ENCODE measurements around the gene AGTPBP1.
A peak's percentile ranks its signal among the peaks of the same experiment; 100 is the strongest.

Gene AGTPBP1

GRCh38 chr9:85559526-85559925 lies 182.2 kb downstream of the AGTPBP1 start:
- H3K36me3 ChIP-seq = peaks cover 33% of the 10 kb centered on the region
- H3K27ac ChIP-seq = no peak overlapping the region
- no peak overlapping the region for H3K4me3 ChIP-seq (ENCODE audit: low read depth in 1 of 2, low read length in 1 of 2)
- no peaks in the 10 kb centered on the region for H3K9me3 ChIP-seq
- TF ChIP-seq CTCF (IDR thresholded peaks at IDR 0.05) = no peak
- peaks cover 6 to 8% of the 10 kb centered on the region in 2 experiments for H3K4me1 ChIP-seq (ENCODE audit: control insufficient read depth in 1 of 2, insufficient read depth in 1 of 2, low read depth in 1 of 2, low read length in 1 of 2)
- no peaks in the 10 kb centered on the region for H3K27me3 ChIP-seq

GRCh38 chr9:85554349-85554748 lies 187.4 kb downstream of the AGTPBP1 start:
- Histone ChIP-seq H3K27ac (peak overlapping the region; percentile 41), H3K9me3 (no peaks in the 10 kb centered on the region), H3K27me3 (no peaks in the 10 kb centered on the region), H3K36me3 (peaks cover 37% of the 10 kb centered on the region), H3K4me3 (ENCODE audit: low read depth in 1 of 2, low read length in 1 of 2) (no peak overlapping the region), H3K4me1 (ENCODE audit: control insufficient read depth in 1 of 2, insufficient read depth in 1 of 2, low read depth in 1 of 2, low read length in 1 of 2) (peaks cover 15 to 25% of the 10 kb centered on the region in 2 experiments)
- TF ChIP-seq CTCF (IDR thresholded peaks at IDR 0.05) = no peak

- Histone ChIP-seq H3K4me3 (ENCODE audit: low read depth in 1 of 2, low read length in 1 of 2) (no peak overlapping the region), H3K4me1 (ENCODE audit: control insufficient read depth in 1 of 2, insufficient read depth in 1 of 2, low read depth in 1 of 2, low read length in 1 of 2) (peaks cover 20 to 34% of the 10 kb centered on the region in 2 experiments), H3K9me3 (no peaks in the 10 kb centered on the region), H3K27me3 (no peaks in the 10 kb centered on the region), H3K27ac (peak overlapping the region; percentile 19), H3K36me3 (peaks cover 39% of the 10 kb centered on the region)
- TF ChIP-seq CTCF (IDR thresholded peaks at IDR 0.05) = no peak
Measured at GRCh38 chr9:85553475-85553874, 188.3 kb downstream of the AGTPBP1 start.

- Histone ChIP-seq H3K4me1 (ENCODE audit: control insufficient read depth in 1 of 2, insufficient read depth in 1 of 2, low read depth in 1 of 2, low read length in 1 of 2) (peaks cover 17 to 33% of the 10 kb centered on the region in 2 experiments), H3K27me3 (no peaks in the 10 kb centered on the region), H3K27ac (peak overlapping the region; percentile 41), H3K9me3 (no peaks in the 10 kb centered on the region), H3K4me3 (ENCODE audit: low read depth in 1 of 2, low read length in 1 of 2) (no peak overlapping the region), H3K36me3 (peaks cover 17% of the 10 kb centered on the region)
- TF ChIP-seq CTCF (IDR thresholded peaks at IDR 0.05) = no peak
Measured at GRCh38 chr9:85547599-85547998, 194.2 kb downstream of the AGTPBP1 start.

- Histone ChIP-seq H3K4me3 (ENCODE audit: low read depth in 1 of 2, low read length in 1 of 2) (no peak overlapping the region), H3K36me3 (no peaks in the 10 kb centered on the region), H3K4me1 (ENCODE audit: control insufficient read depth in 1 of 2, insufficient read depth in 1 of 2, low read depth in 1 of 2, low read length in 1 of 2) (peaks cover 20 to 29% of the 10 kb centered on the region in 2 experiments), H3K27ac (no peak overlapping the region), H3K27me3 (no peaks in the 10 kb centered on the region), H3K9me3 (no peaks in the 10 kb centered on the region)
- no peak for TF ChIP-seq CTCF (IDR thresholded peaks at IDR 0.05)
Measured at GRCh38 chr9:85543196-85543595, 198.6 kb downstream of the AGTPBP1 start.

GRCh38 chr9:85541876-85542275 lies 199.9 kb downstream of the AGTPBP1 start:
- Histone ChIP-seq H3K27me3 (no peaks in the 10 kb centered on the region), H3K27ac (no peak overlapping the region), H3K4me1 (ENCODE audit: control insufficient read depth in 1 of 2, insufficient read depth in 1 of 2, low read depth in 1 of 2, low read length in 1 of 2) (peaks cover 27 to 30% of the 10 kb centered on the region in 2 experiments), H3K9me3 (no peaks in the 10 kb centered on the region), H3K36me3 (no peaks in the 10 kb centered on the region), H3K4me3 (ENCODE audit: low read depth in 1 of 2, low read length in 1 of 2) (no peak overlapping the region)
- TF ChIP-seq CTCF (IDR thresholded peaks at IDR 0.05) = no peak
